K562 (cell line): ENCODE data around the gene PTPRE. TPM values are rescaled to one million over a fixed set of nuclear protein-coding genes. Genes with fewer than 3 reads are reported as not detected.

Source experiments
- ATAC-seq: fragments of 200-7000 bp; cut with Tn5 transposase; 3 replicates; pipeline ENCODE4 v1.9.1; 2020; ENCODE audit warnings: moderate library complexity
- BruUV-seq: library from RNA; stranded (reverse); fragments of 400-500 nt; replicated peaks from 2 replicates; lab custom pipeline; 2021; lab: Mats Ljungman, UMichigan
- CTCF ChIA-PET: fragments of 300-600 bp; formaldehyde crosslinking; extraction: SDS; loops from one replicate; lab custom pipeline; 2021; ENCODE audit warnings: low intra/inter-chr PET ratio; lab: Yijun Ruan, JAX
- POLR2A ChIA-PET: fragments of 300-600, 350-650 bp; sonication (Branson Sonifier 250); formaldehyde crosslinking; extraction: SDS; loops from one replicate; lab custom pipeline; 2021; ENCODE audit warnings: antibody characterized with exemption, inconsistent platforms; lab: Yijun Ruan, JAX
- DNase-seq, 4 experiments: peaks; one replicate each; pipeline versions ENCODE4 v3.0.0 to v3.0.0-alpha.2; 2011 to 2018; ENCODE audit warnings: low spot score in 3 of 4, mixed read lengths in 3 of 4; ENCODE audit errors: extremely low read depth in 1 of 4
- FAIRE-seq: peaks from 2 replicates; lab custom pipeline; 2011; peaks lifted over from hg19 to GRCh38; lab: Jason Lieb, UNC
- H2AFZ ChIP-seq: 2 replicates; pipeline ENCODE4 v1.6.0; 2011; ENCODE audit warnings: low read depth, low read length, control low read depth, inconsistent platforms
- H3K27ac ChIP-seq: fragments of 200-600 bp; 3 replicates; pipeline ENCODE4 v1.8.0; 2011; ENCODE audit warnings: low read depth, mild to moderate bottlenecking, control low read depth, inconsistent platforms, low read length, moderate library complexity, mixed read lengths; ENCODE audit errors: extremely low read depth
- H3K27me3 ChIP-seq, 2 experiments: fragments of 300-600 bp in 1 of 2; 2 replicates in 1 of 2; 3 replicates in 1 of 2; pipeline versions ENCODE4 v1.6.0 to v1.8.0; 2011; ENCODE audit warnings: inconsistent platforms in 2 of 2, low read length in 2 of 2, mild to moderate bottlenecking in 1 of 2, mixed read lengths in 1 of 2, moderate library complexity in 1 of 2; ENCODE audit not compliant: control insufficient read depth in 2 of 2, insufficient read depth in 2 of 2
- H3K36me3 ChIP-seq: fragments of 300-600 bp; 3 replicates; pipeline ENCODE4 v1.8.0; 2011; ENCODE audit warnings: mild to moderate bottlenecking, low read length, inconsistent platforms; ENCODE audit not compliant: control insufficient read depth, insufficient read depth
- H3K4me1 ChIP-seq, 2 experiments: fragments of 200-600 bp in 1 of 2; replicated peaks in 1 of 2; 2 replicates in 1 of 2; 3 replicates in 1 of 2; pipeline versions ENCODE4 v1.5.1 to v1.8.0; 2011; ENCODE audit warnings: inconsistent platforms in 2 of 2, low read length in 2 of 2, mild to moderate bottlenecking in 1 of 2, mixed read lengths in 1 of 2, moderate library complexity in 1 of 2; ENCODE audit not compliant: control insufficient read depth in 2 of 2, insufficient read depth in 2 of 2
- H3K4me2 ChIP-seq: 2 replicates; pipeline ENCODE4 v1.6.1; 2011; ENCODE audit warnings: low read length, control low read depth, inconsistent platforms, mixed read lengths; ENCODE audit not compliant: insufficient read depth
- H3K4me3 ChIP-seq: fragments of 200-600 bp; sonication (generic), shearing (Covaris generic); 2 replicates; pipeline ENCODE4 v1.5.1; 2016; ENCODE audit warnings: control low read depth, inconsistent platforms
- H3K79me2 ChIP-seq: fragments of 200-600 bp; 3 replicates; pipeline ENCODE4 v1.8.0; 2011; ENCODE audit warnings: low read length, inconsistent platforms; ENCODE audit not compliant: control insufficient read depth, insufficient read depth
- H3K9ac ChIP-seq, 2 experiments: 2 replicates each; pipeline versions ENCODE4 v1.6.0 to v1.6.1; 2011; ENCODE audit warnings: low read depth in 2 of 2, low read length in 2 of 2, control low read depth in 1 of 2, inconsistent platforms in 1 of 2, mild to moderate bottlenecking in 1 of 2, mixed read lengths in 1 of 2; ENCODE audit not compliant: insufficient read depth in 1 of 2
- H3K9me1 ChIP-seq: one replicate; pipeline ENCODE4 v1.6.0; 2011; ENCODE audit warnings: inconsistent platforms, mild to moderate bottlenecking, low read length, moderate library complexity; ENCODE audit not compliant: control insufficient read depth, insufficient read depth
- H3K9me3 ChIP-seq: replicated peaks from 2 replicates; pipeline ENCODE4 v1.5.1; 2011; ENCODE audit warnings: low read depth, low read length, inconsistent platforms; ENCODE audit not compliant: control insufficient read depth, insufficient read depth
- H4K20me1 ChIP-seq: replicated peaks from 2 replicates; pipeline ENCODE4 v1.6.1; 2011; ENCODE audit warnings: low read length, inconsistent platforms, mixed read lengths; ENCODE audit not compliant: control insufficient read depth, insufficient read depth
- ATF3 ChIP-seq, 2 experiments: fragments of 450-650 bp in 1 of 2; sonication (generic) in 1 of 2; formaldehyde crosslinking in 1 of 2; IDR thresholded peaks in 1 of 2; conservative IDR thresholded peaks in 1 of 2; 2 replicates each; pipeline versions ENCODE4 v1.6.1 to v1.8.1; 2016 to 2023; ENCODE audit warnings: mild to moderate bottlenecking in 2 of 2, moderate library complexity in 2 of 2, inconsistent platforms in 1 of 2, missing genetic modification reagents in 1 of 2
- CREM ChIP-seq: IDR thresholded peaks from 2 replicates; pipeline ENCODE4 v1.6.1; 2014; ENCODE audit warnings: antibody characterized with exemption, low read depth
- CTCF ChIP-seq, 3 experiments: IDR thresholded peaks in 2 of 3; conservative IDR thresholded peaks in 1 of 3; 2 replicates each; pipeline ENCODE4 v1.5.1; 2011 to 2012; ENCODE audit warnings: low read length in 3 of 3, mild to moderate bottlenecking in 3 of 3, control low read depth in 2 of 3, improper control_type of control experiment in 1 of 3, inconsistent platforms in 1 of 3, low read depth in 1 of 3, mixed read lengths in 1 of 3, moderate library complexity in 1 of 3; ENCODE audit not compliant: insufficient read depth in 2 of 3
- HBP1 ChIP-seq: fragments of 450-650 bp; formaldehyde crosslinking; IDR thresholded peaks from 2 replicates; pipeline ENCODE4 v1.4.0; 2022; ENCODE audit warnings: missing genetic modification characterization
- ILK ChIP-seq: fragments of 450-650 bp; IDR thresholded peaks from 2 replicates; pipeline ENCODE4 v1.6.1; 2016; ENCODE audit warnings: missing genetic modification characterization, low read depth, mild to moderate bottlenecking, missing compliant biosample characterization, moderate library complexity, borderline replicate concordance
- KDM4B ChIP-seq, 2 experiments: fragments of 450-650 bp in 1 of 2; sonication (generic) in 1 of 2; IDR thresholded peaks; 2 replicates each; pipeline ENCODE4 v1.6.1; 2016 to 2017; ENCODE audit warnings: borderline replicate concordance in 2 of 2, antibody characterized with exemption in 1 of 2, low read depth in 1 of 2, mild to moderate bottlenecking in 1 of 2
- MIER1 ChIP-seq: fragments of 450-650 bp; IDR thresholded peaks from 2 replicates; pipeline ENCODE4 v1.6.1; 2016; ENCODE audit warnings: antibody characterized with exemption, mild to moderate bottlenecking, low read depth
- NR1H2 ChIP-seq: sonication (generic); formaldehyde crosslinking; IDR thresholded peaks from 2 replicates; pipeline ENCODE4 v1.4.0; 2020; ENCODE audit warnings: mild to moderate bottlenecking, missing genetic modification reagents
- NR4A1 ChIP-seq, 2 experiments: fragments of 250-450 bp in 1 of 2; fragments of 450-650 bp in 1 of 2; sonication (Bioruptor Pico) in 1 of 2; IDR thresholded peaks; 2 replicates each; pipeline versions ENCODE4 v1.4.0 to v1.6.1; 2016 to 2020; ENCODE audit warnings: mild to moderate bottlenecking in 2 of 2, missing compliant biosample characterization in 1 of 2, missing genetic modification characterization in 1 of 2, moderate library complexity in 1 of 2
- PHF20 ChIP-seq: fragments of 450-650 bp; IDR thresholded peaks from 2 replicates; pipeline ENCODE4 v1.6.1; 2018; ENCODE audit not compliant: partially characterized antibody
- RBM15 ChIP-seq: fragments of 200-400 bp; formaldehyde crosslinking; IDR thresholded peaks from 2 replicates; pipeline ENCODE4 v1.6.1; 2018; ENCODE audit warnings: mild to moderate bottlenecking, low read length, moderate library complexity; ENCODE audit not compliant: insufficient read depth
- TEAD1 ChIP-seq, 2 experiments: fragments of 450-650 bp in 1 of 2; sonication (generic) in 1 of 2; formaldehyde crosslinking; IDR thresholded peaks; 2 replicates each; pipeline versions ENCODE4 v1.4.0 to v1.8.0; 2020 to 2022; ENCODE audit warnings: mild to moderate bottlenecking in 2 of 2, missing genetic modification reagents in 1 of 2
- U2AF1 ChIP-seq: fragments of 200-400 bp; formaldehyde crosslinking; optimal IDR thresholded peaks from 2 replicates; pipeline ENCODE3; 2017; ENCODE audit warnings: mild to moderate bottlenecking, low read depth, low read length, moderate library complexity
- ZNF224 ChIP-seq: sonication (generic); formaldehyde crosslinking; IDR thresholded peaks from 2 replicates; pipeline ENCODE4 v1.8.0; 2022; ENCODE audit warnings: mild to moderate bottlenecking, missing genetic modification reagents
- ZNF408 ChIP-seq: fragments of 250-450 bp; sonication (Bioruptor Pico); IDR thresholded peaks from 2 replicates; pipeline ENCODE4 v1.4.0; 2020; ENCODE audit warnings: low read depth, mild to moderate bottlenecking, moderate library complexity
- ZNF766 ChIP-seq: fragments of 200-800 bp; sonication (Bioruptor generic); conservative IDR thresholded peaks from 2 replicates; pipeline ENCODE4 v1.6.1; 2016; ENCODE audit warnings: missing genetic modification characterization, missing compliant biosample characterization
- WGBS: fragments of 100-300 bp; shearing (Covaris generic); methylation state at CpG from one replicate; pipeline ENCODE4 v1.1.6; 2016; ENCODE audit warnings: low coverage, mixed read lengths; ENCODE audit not compliant: insufficient coverage; ENCODE audit errors: missing lambda C conversion rate; 5-methylcytosine and 5-hydroxymethylcytosine counted together
- in situ Hi-C: fragments of 300-500 bp; cut with MboI; formaldehyde crosslinking; loops from 4 replicates; pipeline ENCODE4 v1.15.0; 2018; ENCODE audit warnings: inconsistent platforms, mixed read lengths
- intact Hi-C: fragments of 100-400 bp; cut with micrococcal nuclease; formaldehyde crosslinking; loops from 2 replicates; pipeline ENCODE4 v1.14.2; 2022
- polyA plus RNA-seq, 8 experiments: library from polyadenylated mRNA; depleted of rRNA in 4 of 8; stranded (reverse) in 5 of 8; unstranded in 3 of 8; fragments of >200 nt; fragmentation: Nextera tagmentation in 2 of 8; fragmentation: Illumina TruSeq in 1 of 8; extraction: Ambion mirVana in 2 of 8; extraction: Trizol in 1 of 8; gene quantifications; 2 replicates each; pipeline versions ENCODE4 v1.2.1 to v1.2.3, GENCODE V29; 2011 to 2014; ENCODE audit warnings: inconsistent platforms in 1 of 8, missing spikeins in 1 of 8
- total RNA-seq, 7 experiments: library from RNA; depleted of rRNA in 6 of 7; stranded (reverse); fragments of >200 nt in 6 of 7; fragmentation: Illumina TruSeq in 2 of 7; extraction: Trizol in 2 of 7; gene quantifications; 2 replicates each; pipeline versions ENCODE4 v1.2.1 to v1.2.3, GENCODE V29; 2011 to 2021; ENCODE audit warnings: low replicate concordance in 1 of 7

The PTPRE gene
- total and polyA plus RNA-seq, 9 of the 15 experiments (the other 6 are each of a cell fraction or from before 2014, with no cell fraction given) = 0.01 to 0.13 (median 0.04) TPM; not detected in 4

DNA sequence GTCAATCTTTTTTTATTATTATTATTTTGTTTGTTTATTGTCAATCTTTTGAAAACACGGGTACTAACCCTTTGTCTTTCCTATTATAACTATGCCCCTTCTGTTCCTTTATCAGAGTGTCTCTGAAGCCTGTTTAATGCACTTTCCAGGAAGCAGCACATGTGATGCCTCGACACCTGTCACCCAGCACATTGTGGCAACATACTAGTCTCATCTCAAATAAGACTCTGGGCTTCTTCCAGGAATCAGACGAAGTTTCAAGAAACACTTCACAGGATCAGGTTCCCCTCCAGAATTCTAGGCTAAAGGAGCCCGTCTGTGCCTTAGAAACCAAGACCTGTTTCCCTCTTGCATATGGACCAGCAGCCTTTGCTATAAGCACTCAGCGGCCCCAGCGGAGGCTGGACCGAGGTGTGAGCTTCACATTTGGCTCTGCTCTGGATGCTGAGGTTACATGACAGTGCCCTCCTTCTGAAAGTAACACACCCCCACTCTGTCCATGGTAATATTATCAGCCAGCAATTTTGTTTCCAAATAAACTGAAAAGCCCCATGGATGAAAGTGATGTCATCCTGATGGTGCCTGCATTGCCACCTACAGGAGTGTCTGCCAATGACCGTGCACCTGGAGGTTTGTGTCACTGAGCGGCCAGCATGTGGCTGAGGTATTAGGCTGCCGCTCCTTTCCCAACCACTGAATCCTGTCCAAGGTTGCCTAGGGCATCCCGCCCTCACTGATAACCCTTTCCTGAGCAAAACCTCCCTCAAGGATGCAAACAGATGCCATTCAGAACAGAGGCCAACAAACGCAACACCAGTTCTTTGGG is 181.2 kb downstream of the PTPRE start:
- ATAC-seq = peak; percentile 76
- peak in 2 of 4 experiments; percentile 10 to 19 for DNase-seq
- Histone ChIP-seq H3K4me1 (no peaks in the 10 kb centered on the region; a peak in 1 of 5 replicates), H3K9me1 (no peaks in the 10 kb centered on the region), H3K9ac (no peak overlapping the region), H3K4me2 (no peak overlapping the region), H4K20me1 (no peaks in the 10 kb centered on the region), H3K79me2 (no peaks in the 10 kb centered on the region), H3K27me3 (peaks cover 0 to 19% of the 10 kb centered on the region in 2 experiments; a peak in 1 of 5 replicates), H3K36me3 (no peaks in the 10 kb centered on the region), H3K9me3 (no peaks in the 10 kb centered on the region), H3K4me3 (no peak overlapping the region), H2AFZ (no peak overlapping the region), H3K27ac (no peak overlapping the region)
- FAIRE-seq = no peak
- intact Hi-C loops = no loop called here
- CTCF ChIA-PET = no interaction called here
- in situ Hi-C loops = no loop called here
- BruUV-seq = no TSS peak
- POLR2A ChIA-PET = no interaction called here
- WGBS = 2% methylated on average over 11 of the region's 12 CpGs
- TF ChIP-seq CREM = no peak
- TF ChIP-seq PHF20 = no peak
- no peak for TF ChIP-seq ZNF766
- no peak for TF ChIP-seq TEAD1 (CRISPR knock-in tag; IDR thresholded peaks at IDR 0.05)
- no peak for TF ChIP-seq ZNF224 (CRISPR knock-in tag)
- 0 out of 6 replicates have a peak, but pooled peaks of 2 of the 3 experiments have one; percentile 15 to 22 for TF ChIP-seq CTCF (IDR thresholded peaks at IDR 0.05 in 2 of 3, conservative IDR thresholded peaks at IDR 0.05 in 1 of 3; ENCODE audit: insufficient read depth in 2 of 3, low read depth in 1 of 3, low read length in 3 of 3)
- TF ChIP-seq MIER1 = no peak
- no peak for TF ChIP-seq ILK
- TF ChIP-seq ATF3 (IDR thresholded peaks at IDR 0.05) = peak; percentile 54; the same call in 1 of the 2 replicates
- TF ChIP-seq ATF3 (CRISPR knock-in tag; conservative IDR thresholded peaks at IDR 0.05) = no peak
- no peak for TF ChIP-seq RBM15
- TF ChIP-seq NR1H2 (CRISPR knock-in tag) = no peak
- no peak for TF ChIP-seq U2AF1
- no peak for TF ChIP-seq KDM4B (IDR thresholded peaks at IDR 0.05; ENCODE audit: borderline replicate concordance in 2 of 2, low read depth in 1 of 2)
- no peak for TF ChIP-seq NR4A1 (CRISPR knock-in tag; IDR thresholded peaks at IDR 0.05)
- TF ChIP-seq NR4A1 (tag; IDR thresholded peaks at IDR 0.05) = no peak
- TF ChIP-seq HBP1 (CRISPR knock-in tag) = no peak
- no peak for TF ChIP-seq ZNF408 (CRISPR knock-in tag)
